PFSK-1 (cell line): ENCODE measurements around the gene MAN1C1.

ENCODE experiments used
- FOXP2 ChIP-seq: optimal IDR thresholded peaks from 2 replicates; pipeline ENCODE3; 2011; ENCODE audit warnings: borderline replicate concordance, control low read depth, inconsistent platforms; ENCODE audit not compliant: insufficient read depth; ENCODE audit errors: extremely low read length, extremely low read depth
- POLR2AphosphoS5 ChIP-seq: IDR thresholded peaks from 2 replicates; pipeline ENCODE4 v1.6.1; 2012; ENCODE audit warnings: low read depth, mild to moderate bottlenecking, control low read depth, low read length, moderate library complexity
- REST ChIP-seq, 2 experiments: IDR thresholded peaks; 2 replicates each; pipeline versions ENCODE4 v1.6.1 to v1.8.0; 2011 to 2012; ENCODE audit warnings: low read depth in 2 of 2, low read length in 2 of 2, control low read depth in 1 of 2, inconsistent platforms in 1 of 2, mild to moderate bottlenecking in 1 of 2, moderate library complexity in 1 of 2; ENCODE audit not compliant: insufficient read depth in 1 of 2

- TF ChIP-seq REST (IDR thresholded peaks at IDR 0.05; ENCODE audit: insufficient read depth in 1 of 2, low read depth in 2 of 2, low read length in 2 of 2) (no peak), POLR2AphosphoS5 (no peak), FOXP2 (no peak)
These were observed 37.0 kb upstream of the MAN1C1 start for GRCh38 chr1:25579292-25580252.
